GM23338 (cell line): ENCODE results near the gene MLLT3. TPM values are rescaled to one million over a fixed set of nuclear protein-coding genes. Genes with fewer than 3 reads are reported as not detected.
A peak's percentile ranks its signal among the peaks of the same experiment; 100 is the strongest.

Experiments
- ATAC-seq: fragments of 200-7000 bp; cut with Tn5 transposase; 3 replicates; pipeline ENCODE4 v1.9.1; 2020
- DNase-seq: peaks from one replicate; pipeline ENCODE4 v3.0.0-alpha.2; 2015; ENCODE audit warnings: low spot score
- H2AFZ ChIP-seq: fragments of 200-600 bp; sonication (generic); 2 replicates; pipeline ENCODE4 v1.8.0; 2016; ENCODE audit warnings: antibody characterized with exemption, mild to moderate bottlenecking, moderate library complexity
- H3F3A ChIP-seq: fragments of 200-600 bp; sonication (generic); replicated peaks from 2 replicates; pipeline ENCODE4 v1.8.0; 2017; ENCODE audit warnings: antibody characterized with exemption, mixed run types, low read depth
- H3K27ac ChIP-seq: fragments of 200-600 bp; sonication (generic); 2 replicates; pipeline ENCODE4 v1.6.1; 2016; ENCODE audit warnings: low read depth
- H3K27me3 ChIP-seq: fragments of 200-600 bp; sonication (generic); 2 replicates; pipeline ENCODE4 v1.8.0; 2016; ENCODE audit warnings: mild to moderate bottlenecking, mixed run types, moderate library complexity; ENCODE audit not compliant: insufficient read depth
- H3K36me3 ChIP-seq: fragments of 200-600 bp; sonication (generic); 2 replicates; pipeline ENCODE4 v1.8.0; 2016; ENCODE audit warnings: mild to moderate bottlenecking; ENCODE audit not compliant: insufficient read depth
- H3K4me1 ChIP-seq: fragments of 200-600 bp; sonication (generic); 2 replicates; pipeline ENCODE4 v1.8.0; 2016; ENCODE audit warnings: mild to moderate bottlenecking, moderate library complexity; ENCODE audit not compliant: insufficient read depth
- H3K4me2 ChIP-seq: fragments of 200-600 bp; sonication (generic); 2 replicates; pipeline ENCODE4 v1.7.1; 2017; ENCODE audit warnings: mixed run types
- H3K4me3 ChIP-seq: fragments of 200-600 bp; sonication (generic); 2 replicates; pipeline ENCODE4 v1.6.1; 2016; ENCODE audit warnings: mixed run types
- H3K79me2 ChIP-seq: fragments of 200-600 bp; sonication (generic); replicated peaks from 2 replicates; pipeline ENCODE4 v1.8.0; 2017; ENCODE audit warnings: mild to moderate bottlenecking; ENCODE audit not compliant: insufficient read depth
- H3K9me2 ChIP-seq: fragments of 200-600 bp; sonication (generic); 2 replicates; pipeline ENCODE4 v1.8.0; 2017; ENCODE audit not compliant: insufficient read depth
- H4K20me1 ChIP-seq: fragments of 200-600 bp; sonication (generic); replicated peaks from 2 replicates; pipeline ENCODE4 v1.8.0; 2017; ENCODE audit warnings: mild to moderate bottlenecking; ENCODE audit not compliant: insufficient read depth
- H3K27ac Mint-ChIP-seq: 2 replicates; pipeline ENCODE4 v1.8.0; 2020; ENCODE audit warnings: inconsistent platforms, mild to moderate bottlenecking, moderate library complexity, mixed read lengths
- H3K27me3 Mint-ChIP-seq: 3 replicates; pipeline ENCODE4 v1.8.0; 2022; ENCODE audit warnings: low read depth, mild to moderate bottlenecking, moderate library complexity, mixed read lengths, inconsistent platforms; ENCODE audit not compliant: insufficient read depth, poor library complexity
- H3K36me3 Mint-ChIP-seq: 3 replicates; pipeline ENCODE4 v1.8.0; 2021; ENCODE audit warnings: low read depth, mild to moderate bottlenecking, inconsistent platforms, moderate library complexity, mixed read lengths
- H3K4me1 Mint-ChIP-seq: 3 replicates; pipeline ENCODE4 v1.8.0; 2020; ENCODE audit warnings: mild to moderate bottlenecking, inconsistent platforms, mixed read lengths
- H3K4me3 Mint-ChIP-seq: 3 replicates; pipeline ENCODE4 v1.8.0; 2021; ENCODE audit warnings: moderate library complexity, mild to moderate bottlenecking, inconsistent platforms, mixed read lengths
- H3K9me3 Mint-ChIP-seq: 3 replicates; pipeline ENCODE4 v1.8.0; 2020; ENCODE audit warnings: moderate library complexity, mild to moderate bottlenecking, inconsistent platforms, mixed read lengths
- CREB1 ChIP-seq: fragments of 250-450 bp; sonication (Bioruptor Pico); IDR thresholded peaks from 2 replicates; pipeline ENCODE4 v1.5.0; 2020; ENCODE audit warnings: low read depth, mild to moderate bottlenecking, moderate library complexity
- CTCF ChIP-seq, 2 experiments: fragments of 200-600 bp in 1 of 2; sonication (generic) in 1 of 2; conservative IDR thresholded peaks; 2 replicates each; pipeline versions ENCODE4 v1.5.1 to v1.6.1; 2016 to 2017; ENCODE audit warnings: antibody characterized with exemption in 2 of 2, low read depth in 2 of 2, mild to moderate bottlenecking in 2 of 2, moderate library complexity in 1 of 2
- EZH2 ChIP-seq: fragments of 200-600 bp; sonication (generic); IDR thresholded peaks from one replicate; pipeline ENCODE4 v1.8.0; 2017; ENCODE audit warnings: antibody characterized with exemption, mild to moderate bottlenecking, low read depth; ENCODE audit not compliant: unreplicated experiment
- EZH2phosphoT487 ChIP-seq: fragments of 200-600 bp; sonication (generic); IDR thresholded peaks from one replicate; pipeline ENCODE4 v1.8.1; 2018; ENCODE audit warnings: antibody characterized with exemption; ENCODE audit not compliant: unreplicated experiment
- JUNB ChIP-seq: IDR thresholded peaks from one replicate; pipeline ENCODE4 v1.6.1; 2016; ENCODE audit warnings: antibody characterized with exemption; ENCODE audit not compliant: unreplicated experiment
- NANOG ChIP-seq: IDR thresholded peaks from 2 replicates; pipeline ENCODE4 v1.6.1; 2016; ENCODE audit warnings: antibody characterized with exemption, borderline replicate concordance
- POLR2AphosphoS5 ChIP-seq: IDR thresholded peaks from 2 replicates; pipeline ENCODE4 v1.6.1; 2016; ENCODE audit warnings: antibody characterized with exemption, low read depth
- REST ChIP-seq: IDR thresholded peaks from one replicate; pipeline ENCODE4 v1.6.1; 2018; ENCODE audit warnings: antibody characterized with exemption; ENCODE audit not compliant: unreplicated experiment
- STAT1 ChIP-seq: IDR thresholded peaks from one replicate; pipeline ENCODE4 v1.6.1; 2016; ENCODE audit warnings: antibody characterized with exemption; ENCODE audit not compliant: unreplicated experiment
- ZNF114 ChIP-seq: fragments of 250-450 bp; sonication (Bioruptor Pico); IDR thresholded peaks from 2 replicates; pipeline ENCODE4 v1.5.0; 2020; ENCODE audit warnings: mild to moderate bottlenecking, moderate library complexity
- ZNF331 ChIP-seq: fragments of 250-450 bp; sonication (Bioruptor Pico); IDR thresholded peaks from 2 replicates; pipeline ENCODE4 v1.5.0; 2020; ENCODE audit warnings: low read depth, mild to moderate bottlenecking, moderate library complexity
- ZNF462 ChIP-seq: fragments of 250-450 bp; sonication (Bioruptor Pico); IDR thresholded peaks from 2 replicates; pipeline ENCODE4 v1.5.0; 2020; ENCODE audit warnings: mild to moderate bottlenecking, moderate library complexity
- polyA plus RNA-seq: library from polyadenylated mRNA; unstranded; fragments of >200 nt; fragmentation: Nextera tagmentation; extraction: Ambion mirVana; gene quantifications from 2 replicates; pipeline ENCODE4 v1.2.1, GENCODE V29; 2016
- total RNA-seq: library from RNA; depleted of rRNA; stranded (reverse); fragments of >200 nt; shearing (Covaris generic); gene quantifications from 2 replicates; pipeline ENCODE4 v1.2.3, GENCODE V29; 2014
- TF ChIP-seq, protein P1 (sequence below): IDR thresholded peaks from 2 replicates; pipeline ENCODE4 v1.6.1; 2016; ENCODE audit warnings: antibody characterized with exemption

Gene MLLT3
- total and polyA plus RNA-seq, 2 experiments from 2014 or later, result 7.5 to 9.5 TPM

DNA sequence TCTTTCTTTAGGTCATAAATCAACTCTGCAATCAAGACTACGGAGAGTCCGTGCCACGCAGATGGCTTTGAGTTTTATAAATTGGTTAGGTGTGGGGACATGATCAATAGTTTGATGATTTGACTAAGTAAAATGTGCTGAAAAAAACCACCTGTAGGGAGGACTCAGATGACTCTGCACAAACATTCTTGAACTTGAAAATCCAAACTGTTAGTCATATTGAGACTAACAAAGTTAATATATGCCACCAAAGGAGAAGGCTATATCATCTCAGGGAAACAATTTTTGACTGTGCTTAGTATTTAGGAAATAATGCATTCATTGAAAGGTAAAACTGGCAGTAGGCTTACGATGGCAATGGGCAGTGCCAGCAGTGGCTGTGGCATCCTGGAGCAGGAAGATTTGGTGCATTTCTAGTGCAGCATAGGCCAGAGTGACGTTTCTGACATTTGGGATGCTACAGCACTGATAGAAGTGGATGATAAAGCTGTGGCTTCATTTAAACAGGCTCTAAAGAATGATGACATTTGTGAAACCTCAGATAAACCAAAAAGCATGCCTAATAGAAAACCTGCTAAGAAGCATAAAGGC, 291.1 kb downstream of the MLLT3 start:
- Mint-ChIP-seq H3K27me3 (peaks cover 6% of the 10 kb centered on the region), H3K9me3 (peaks cover 4% of the 10 kb centered on the region), H3K27ac (no peak overlapping the region), H3K4me1 (no peaks in the 10 kb centered on the region; the same call in 2 of the 3 replicates), H3K4me3 (no peak overlapping the region), H3K36me3 (no peaks in the 10 kb centered on the region; the same call in 2 of the 3 replicates)
- DNase-seq, result no peak
- Histone ChIP-seq H3K4me2 (no peak overlapping the region), H3K4me3 (no peak overlapping the region), H3F3A (no peaks in the 10 kb centered on the region), H3K36me3 (no peaks in the 10 kb centered on the region), H2AFZ (0 out of 2 replicates have a peak overlapping the region, but pooled peaks have one; percentile 35), H3K27ac (no peak overlapping the region), H3K27me3 (no peaks in the 10 kb centered on the region), H3K9me2 (peaks cover 16% of the 10 kb centered on the region; the same call in 1 of the 2 replicates), H3K4me1 (no peaks in the 10 kb centered on the region), H4K20me1 (no peaks in the 10 kb centered on the region), H3K79me2 (no peaks in the 10 kb centered on the region)
- ATAC-seq, result no peak
- TF ChIP-seq ZNF462 (no peak), JUNB (no peak), REST (no peak), STAT1 (no peak), CREB1 (CRISPR knock-in tag) (no peak), NANOG (no peak), POLR2AphosphoS5 (no peak), EZH2 (no peak), EZH2phosphoT487 (no peak), ZNF331 (CRISPR knock-in tag) (no peak), CTCF (conservative IDR thresholded peaks at IDR 0.05; ENCODE audit: low read depth in 2 of 2) (no peak), ZNF114 (CRISPR knock-in tag) (no peak)
- TF ChIP-seq, protein P1, sequence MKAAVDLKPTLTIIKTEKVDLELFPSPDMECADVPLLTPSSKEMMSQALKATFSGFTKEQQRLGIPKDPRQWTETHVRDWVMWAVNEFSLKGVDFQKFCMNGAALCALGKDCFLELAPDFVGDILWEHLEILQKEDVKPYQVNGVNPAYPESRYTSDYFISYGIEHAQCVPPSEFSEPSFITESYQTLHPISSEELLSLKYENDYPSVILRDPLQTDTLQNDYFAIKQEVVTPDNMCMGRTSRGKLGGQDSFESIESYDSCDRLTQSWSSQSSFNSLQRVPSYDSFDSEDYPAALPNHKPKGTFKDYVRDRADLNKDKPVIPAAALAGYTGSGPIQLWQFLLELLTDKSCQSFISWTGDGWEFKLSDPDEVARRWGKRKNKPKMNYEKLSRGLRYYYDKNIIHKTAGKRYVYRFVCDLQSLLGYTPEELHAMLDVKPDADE, result no peak
